NB4 (cell line): Measurements from ENCODE around the gene KDM1B.
A peak's percentile ranks its signal among the peaks of the same experiment; 100 is the strongest.

Experiments
- DNase-seq: peaks from one replicate; pipeline ENCODE4 v3.0.0; 2010; ENCODE audit warnings: low read depth
- H3K4me3 ChIP-seq: one replicate; pipeline ENCODE4 v1.5.1; 2011; ENCODE audit warnings: mild to moderate bottlenecking, low read depth, low read length, moderate library complexity
- MYC ChIP-seq: IDR thresholded peaks from 2 replicates; pipeline ENCODE4 v1.6.1; 2011; ENCODE audit warnings: low read depth, low read length
- POLR2A ChIP-seq: IDR thresholded peaks from 2 replicates; pipeline ENCODE4 v1.6.1; 2011; ENCODE audit warnings: mild to moderate bottlenecking; ENCODE audit not compliant: insufficient read length; ENCODE audit errors: extremely low read depth
- TF ChIP-seq, protein P1 (sequence below): IDR thresholded peaks from one replicate; pipeline ENCODE4 v1.5.1; 2012; ENCODE audit warnings: low read depth, low read length
- TF ChIP-seq, protein P2 (sequence below): IDR thresholded peaks from 2 replicates; pipeline ENCODE4 v1.6.1; 2011; ENCODE audit warnings: low read depth, low read length

The KDM1B gene

DNA sequence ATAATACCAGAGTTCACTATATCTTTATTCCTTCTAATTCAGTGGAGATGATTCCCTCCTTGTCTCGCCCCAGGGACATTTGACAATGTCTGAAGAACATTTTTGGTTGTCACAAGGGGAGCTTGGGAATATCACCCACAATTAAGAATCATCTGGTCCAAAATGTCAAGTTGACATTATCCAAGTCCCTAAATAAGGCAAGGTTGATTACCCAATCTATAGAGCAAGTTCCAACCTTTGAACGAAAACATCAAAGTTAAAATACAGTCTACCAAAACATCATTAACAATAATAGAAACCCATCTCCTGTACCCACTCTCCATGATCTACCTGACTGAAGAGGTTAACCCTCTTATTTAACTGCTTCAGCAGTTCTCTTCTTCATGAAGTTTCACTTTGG, 93.5 kb downstream of the KDM1B start:
- H3K4me3 ChIP-seq = no peak overlapping the region
- TF ChIP-seq, protein P1, sequence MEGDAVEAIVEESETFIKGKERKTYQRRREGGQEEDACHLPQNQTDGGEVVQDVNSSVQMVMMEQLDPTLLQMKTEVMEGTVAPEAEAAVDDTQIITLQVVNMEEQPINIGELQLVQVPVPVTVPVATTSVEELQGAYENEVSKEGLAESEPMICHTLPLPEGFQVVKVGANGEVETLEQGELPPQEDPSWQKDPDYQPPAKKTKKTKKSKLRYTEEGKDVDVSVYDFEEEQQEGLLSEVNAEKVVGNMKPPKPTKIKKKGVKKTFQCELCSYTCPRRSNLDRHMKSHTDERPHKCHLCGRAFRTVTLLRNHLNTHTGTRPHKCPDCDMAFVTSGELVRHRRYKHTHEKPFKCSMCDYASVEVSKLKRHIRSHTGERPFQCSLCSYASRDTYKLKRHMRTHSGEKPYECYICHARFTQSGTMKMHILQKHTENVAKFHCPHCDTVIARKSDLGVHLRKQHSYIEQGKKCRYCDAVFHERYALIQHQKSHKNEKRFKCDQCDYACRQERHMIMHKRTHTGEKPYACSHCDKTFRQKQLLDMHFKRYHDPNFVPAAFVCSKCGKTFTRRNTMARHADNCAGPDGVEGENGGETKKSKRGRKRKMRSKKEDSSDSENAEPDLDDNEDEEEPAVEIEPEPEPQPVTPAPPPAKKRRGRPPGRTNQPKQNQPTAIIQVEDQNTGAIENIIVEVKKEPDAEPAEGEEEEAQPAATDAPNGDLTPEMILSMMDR = no peak
- TF ChIP-seq POLR2A (no peak), MYC (no peak)
- TF ChIP-seq, protein P2, sequence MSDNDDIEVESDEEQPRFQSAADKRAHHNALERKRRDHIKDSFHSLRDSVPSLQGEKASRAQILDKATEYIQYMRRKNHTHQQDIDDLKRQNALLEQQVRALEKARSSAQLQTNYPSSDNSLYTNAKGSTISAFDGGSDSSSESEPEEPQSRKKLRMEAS = no peak
- no peak for DNase-seq

DNA sequence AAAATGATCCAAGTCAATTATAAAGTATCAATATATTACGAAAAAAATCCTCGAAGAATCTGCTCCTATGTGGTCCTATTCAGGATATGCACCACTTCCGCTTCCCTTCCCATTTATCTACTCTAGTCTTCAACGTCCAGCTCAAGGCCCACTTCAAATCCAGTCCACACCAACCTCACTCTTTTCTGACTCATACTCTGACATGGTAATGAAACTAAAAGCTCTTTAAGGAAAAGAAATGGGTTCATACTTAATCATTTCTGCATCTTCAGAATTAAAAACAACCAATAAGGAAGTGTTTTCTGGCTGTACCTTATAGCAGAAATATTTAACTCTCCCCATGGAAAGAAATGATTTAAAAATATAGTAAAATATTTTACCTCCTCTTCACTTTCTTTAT, 94.0 kb downstream of the KDM1B start:
- no peak for DNase-seq
- no peak for TF ChIP-seq MYC
- TF ChIP-seq, protein P1 = no peak
- no peak for TF ChIP-seq POLR2A
- TF ChIP-seq, protein P2 = no peak
- H3K4me3 ChIP-seq = no peak overlapping the region

DNA sequence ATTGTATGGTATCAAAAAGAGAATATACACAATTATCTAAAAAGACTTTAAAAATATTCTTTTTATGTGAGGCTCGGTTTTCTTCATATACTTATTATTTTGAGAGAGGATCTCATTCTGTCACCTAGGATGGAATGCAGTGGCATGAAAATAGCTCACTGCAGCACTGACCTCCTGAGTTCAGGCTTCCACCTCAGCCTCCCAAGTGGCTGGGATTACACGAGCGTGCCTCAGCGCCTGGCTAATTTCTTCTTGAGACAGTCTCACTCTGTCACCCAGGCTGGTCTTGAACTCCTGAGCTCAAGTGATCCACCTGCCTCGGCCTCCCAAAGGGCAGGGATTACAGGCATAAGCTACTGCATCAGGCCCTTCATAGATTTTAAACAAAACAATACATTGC, 98.4 kb downstream of the KDM1B start:
- no peak for DNase-seq
- TF ChIP-seq MYC = no peak
- TF ChIP-seq POLR2A = no peak
- TF ChIP-seq, protein P1 = no peak
- TF ChIP-seq, protein P2 = no peak
- no peak overlapping the region for H3K4me3 ChIP-seq

DNA sequence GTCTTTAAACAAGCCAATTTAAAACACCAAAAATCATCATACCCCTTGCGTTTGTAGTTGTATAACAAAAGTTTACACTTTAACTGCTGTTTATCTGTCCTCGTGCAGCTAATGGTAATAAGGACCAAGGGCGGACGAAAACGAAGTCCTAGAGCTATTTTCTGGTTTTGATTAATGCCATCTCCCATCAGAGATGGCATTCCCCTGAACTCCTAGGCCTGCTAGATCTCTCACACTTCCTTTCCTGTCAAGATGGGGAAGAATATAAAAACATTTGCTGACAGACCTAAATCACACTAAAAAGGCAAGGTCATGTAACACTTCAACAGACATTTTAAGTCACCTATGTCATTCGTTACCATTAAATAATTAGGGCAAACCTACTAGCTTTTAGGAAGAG, 99.6 kb downstream of the KDM1B start:
- no peak for DNase-seq
- no peak overlapping the region for H3K4me3 ChIP-seq
- TF ChIP-seq, protein P1 = no peak
- TF ChIP-seq, protein P2 = no peak
- TF ChIP-seq MYC = no peak
- TF ChIP-seq POLR2A = no peak

DNA sequence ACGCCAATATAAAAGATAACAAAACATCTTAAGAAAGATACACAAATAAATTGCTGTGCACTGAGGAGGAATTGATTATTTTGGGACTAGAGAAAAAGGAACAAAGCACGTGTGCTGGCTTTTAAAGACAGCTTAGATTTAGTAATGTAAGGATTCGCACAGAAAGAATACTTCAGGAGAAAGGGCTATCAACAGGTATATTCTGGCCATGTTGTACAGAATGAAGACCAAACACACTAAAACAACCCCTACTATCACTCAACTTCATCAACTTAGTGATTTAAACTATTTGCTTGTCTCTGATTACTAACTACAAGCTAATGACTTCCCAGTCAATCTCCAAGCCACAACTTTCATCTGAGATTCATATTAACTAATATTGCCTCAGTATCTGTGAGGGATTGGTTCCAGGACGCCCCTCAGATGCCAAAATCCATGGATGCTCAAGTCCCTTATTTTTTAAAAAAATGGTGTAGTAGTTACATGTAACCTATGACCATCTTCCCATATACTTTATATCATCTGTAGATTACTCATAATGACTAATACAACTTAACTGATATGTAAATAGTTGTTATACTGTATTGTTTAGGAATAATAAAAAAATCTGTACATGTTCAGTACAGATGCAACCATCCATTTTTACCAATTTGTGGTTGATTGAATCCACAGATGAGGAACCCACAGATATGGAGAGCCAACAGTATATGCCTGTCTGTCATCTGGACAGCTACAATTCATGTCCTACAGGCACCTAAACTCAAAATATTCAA, 104.6 kb downstream of the KDM1B start:
- peak overlapping the region; percentile 42 for H3K4me3 ChIP-seq
- DNase-seq = no peak
- TF ChIP-seq MYC (no peak), POLR2A (no peak)
- TF ChIP-seq, protein P1 = no peak
- TF ChIP-seq, protein P2 = no peak
